HL-60 (cell line): ENCODE results near the gene CDH22.

Source experiments
- POLR2AphosphoS5 ChIP-seq: IDR thresholded peaks from 2 replicates; pipeline ENCODE4 v1.6.1; 2012; ENCODE audit warnings: low read depth
- TF ChIP-seq, protein P1 (sequence below): IDR thresholded peaks from one replicate; pipeline ENCODE4 v1.5.1; 2011; ENCODE audit warnings: low read length, control low read depth, inconsistent platforms; ENCODE audit not compliant: insufficient read depth
- TF ChIP-seq, protein P2 (sequence below): IDR thresholded peaks from 2 replicates; pipeline ENCODE4 v1.6.1; 2012; ENCODE audit warnings: low read depth; ENCODE audit not compliant: insufficient replicate concordance

DNA sequence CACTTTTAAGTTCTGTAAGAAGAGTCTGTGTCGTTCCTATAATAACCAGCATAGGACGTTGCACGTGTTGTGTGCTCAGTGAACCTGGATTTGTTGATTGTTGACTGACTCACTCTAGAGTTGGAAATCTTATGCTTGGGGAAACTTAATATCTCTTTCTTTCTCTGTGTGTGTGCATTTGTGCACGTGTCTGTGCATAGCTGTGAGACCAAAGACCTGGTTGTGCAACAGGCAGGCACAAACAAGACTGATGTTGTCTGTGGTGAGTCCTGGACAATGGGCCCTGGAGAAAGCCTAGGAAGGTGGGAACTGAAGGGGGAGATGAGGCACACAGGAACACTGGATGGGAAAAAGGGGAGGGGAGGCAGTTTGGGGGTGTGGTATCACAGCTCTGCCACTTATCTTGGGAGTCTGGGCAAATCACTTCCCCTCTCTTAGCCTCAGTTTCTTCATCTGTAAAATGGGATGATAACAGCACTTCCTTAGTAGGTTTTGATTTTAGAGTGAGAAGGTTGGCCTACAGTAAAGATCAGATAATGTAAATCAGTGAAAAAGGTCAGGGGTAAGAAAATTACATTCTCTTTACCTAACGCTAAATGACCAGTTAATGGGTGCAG, 181.8 kb downstream of the CDH22 start:
- TF ChIP-seq, protein P1, sequence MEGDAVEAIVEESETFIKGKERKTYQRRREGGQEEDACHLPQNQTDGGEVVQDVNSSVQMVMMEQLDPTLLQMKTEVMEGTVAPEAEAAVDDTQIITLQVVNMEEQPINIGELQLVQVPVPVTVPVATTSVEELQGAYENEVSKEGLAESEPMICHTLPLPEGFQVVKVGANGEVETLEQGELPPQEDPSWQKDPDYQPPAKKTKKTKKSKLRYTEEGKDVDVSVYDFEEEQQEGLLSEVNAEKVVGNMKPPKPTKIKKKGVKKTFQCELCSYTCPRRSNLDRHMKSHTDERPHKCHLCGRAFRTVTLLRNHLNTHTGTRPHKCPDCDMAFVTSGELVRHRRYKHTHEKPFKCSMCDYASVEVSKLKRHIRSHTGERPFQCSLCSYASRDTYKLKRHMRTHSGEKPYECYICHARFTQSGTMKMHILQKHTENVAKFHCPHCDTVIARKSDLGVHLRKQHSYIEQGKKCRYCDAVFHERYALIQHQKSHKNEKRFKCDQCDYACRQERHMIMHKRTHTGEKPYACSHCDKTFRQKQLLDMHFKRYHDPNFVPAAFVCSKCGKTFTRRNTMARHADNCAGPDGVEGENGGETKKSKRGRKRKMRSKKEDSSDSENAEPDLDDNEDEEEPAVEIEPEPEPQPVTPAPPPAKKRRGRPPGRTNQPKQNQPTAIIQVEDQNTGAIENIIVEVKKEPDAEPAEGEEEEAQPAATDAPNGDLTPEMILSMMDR: no peak
- TF ChIP-seq POLR2AphosphoS5: no peak
- TF ChIP-seq, protein P2, sequence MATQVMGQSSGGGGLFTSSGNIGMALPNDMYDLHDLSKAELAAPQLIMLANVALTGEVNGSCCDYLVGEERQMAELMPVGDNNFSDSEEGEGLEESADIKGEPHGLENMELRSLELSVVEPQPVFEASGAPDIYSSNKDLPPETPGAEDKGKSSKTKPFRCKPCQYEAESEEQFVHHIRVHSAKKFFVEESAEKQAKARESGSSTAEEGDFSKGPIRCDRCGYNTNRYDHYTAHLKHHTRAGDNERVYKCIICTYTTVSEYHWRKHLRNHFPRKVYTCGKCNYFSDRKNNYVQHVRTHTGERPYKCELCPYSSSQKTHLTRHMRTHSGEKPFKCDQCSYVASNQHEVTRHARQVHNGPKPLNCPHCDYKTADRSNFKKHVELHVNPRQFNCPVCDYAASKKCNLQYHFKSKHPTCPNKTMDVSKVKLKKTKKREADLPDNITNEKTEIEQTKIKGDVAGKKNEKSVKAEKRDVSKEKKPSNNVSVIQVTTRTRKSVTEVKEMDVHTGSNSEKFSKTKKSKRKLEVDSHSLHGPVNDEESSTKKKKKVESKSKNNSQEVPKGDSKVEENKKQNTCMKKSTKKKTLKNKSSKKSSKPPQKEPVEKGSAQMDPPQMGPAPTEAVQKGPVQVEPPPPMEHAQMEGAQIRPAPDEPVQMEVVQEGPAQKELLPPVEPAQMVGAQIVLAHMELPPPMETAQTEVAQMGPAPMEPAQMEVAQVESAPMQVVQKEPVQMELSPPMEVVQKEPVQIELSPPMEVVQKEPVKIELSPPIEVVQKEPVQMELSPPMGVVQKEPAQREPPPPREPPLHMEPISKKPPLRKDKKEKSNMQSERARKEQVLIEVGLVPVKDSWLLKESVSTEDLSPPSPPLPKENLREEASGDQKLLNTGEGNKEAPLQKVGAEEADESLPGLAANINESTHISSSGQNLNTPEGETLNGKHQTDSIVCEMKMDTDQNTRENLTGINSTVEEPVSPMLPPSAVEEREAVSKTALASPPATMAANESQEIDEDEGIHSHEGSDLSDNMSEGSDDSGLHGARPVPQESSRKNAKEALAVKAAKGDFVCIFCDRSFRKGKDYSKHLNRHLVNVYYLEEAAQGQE: no peak
